ENCODE measurements around the gene ZNF615.
"Not testable (repeated sequence)": the region's sequence is repeated elsewhere in the genome, so short reads cannot be mapped to it uniquely, and the experiment has no call there.

DNA sequence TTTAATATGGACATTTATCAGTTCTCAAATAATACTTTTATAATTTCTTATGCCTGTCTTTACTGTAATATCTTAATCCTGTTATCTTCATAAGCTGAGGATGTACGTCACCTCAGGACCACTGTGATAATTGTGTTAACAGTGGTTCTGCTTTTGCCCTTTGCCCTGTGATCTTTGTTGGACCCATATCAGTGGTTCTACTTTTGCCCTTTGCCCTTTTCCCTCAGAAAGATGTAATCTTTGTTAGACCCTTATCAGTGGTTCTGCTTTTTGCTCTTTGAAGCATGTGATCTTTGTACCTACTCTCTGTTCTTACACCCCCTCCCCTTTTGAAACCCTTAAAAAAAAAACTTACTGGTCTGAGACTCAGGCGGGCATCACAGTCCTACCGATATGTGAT, 48.5 kb upstream of the ZNF615 start:
- TF ChIP-seq ZFP30 (CRISPR knock-in tag; IDR thresholded peaks at IDR 0.05); TOX (CRISPR knock-in tag; IDR thresholded peaks at IDR 0.05; ENCODE audit: borderline replicate concordance); SNAI2 (CRISPR knock-in tag; IDR thresholded peaks at IDR 0.05); RARB (CRISPR knock-in tag; IDR thresholded peaks at IDR 0.05); ZFP3 (CRISPR knock-in tag; IDR thresholded peaks at IDR 0.05); ISL1 (CRISPR knock-in tag; IDR thresholded peaks at IDR 0.05): not testable (repeated sequence)
- TF ChIP-seq, protein P1, sequence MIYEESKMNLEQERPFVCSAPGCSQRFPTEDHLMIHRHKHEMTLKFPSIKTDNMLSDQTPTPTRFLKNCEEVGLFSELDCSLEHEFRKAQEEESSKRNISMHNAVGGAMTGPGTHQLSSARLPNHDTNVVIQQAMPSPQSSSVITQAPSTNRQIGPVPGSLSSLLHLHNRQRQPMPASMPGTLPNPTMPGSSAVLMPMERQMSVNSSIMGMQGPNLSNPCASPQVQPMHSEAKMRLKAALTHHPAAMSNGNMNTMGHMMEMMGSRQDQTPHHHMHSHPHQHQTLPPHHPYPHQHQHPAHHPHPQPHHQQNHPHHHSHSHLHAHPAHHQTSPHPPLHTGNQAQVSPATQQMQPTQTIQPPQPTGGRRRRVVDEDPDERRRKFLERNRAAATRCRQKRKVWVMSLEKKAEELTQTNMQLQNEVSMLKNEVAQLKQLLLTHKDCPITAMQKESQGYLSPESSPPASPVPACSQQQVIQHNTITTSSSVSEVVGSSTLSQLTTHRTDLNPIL (CRISPR knock-in tag; IDR thresholded peaks at IDR 0.05; ENCODE audit: low read depth) = not testable (repeated sequence)
- TF ChIP-seq, protein P2, sequence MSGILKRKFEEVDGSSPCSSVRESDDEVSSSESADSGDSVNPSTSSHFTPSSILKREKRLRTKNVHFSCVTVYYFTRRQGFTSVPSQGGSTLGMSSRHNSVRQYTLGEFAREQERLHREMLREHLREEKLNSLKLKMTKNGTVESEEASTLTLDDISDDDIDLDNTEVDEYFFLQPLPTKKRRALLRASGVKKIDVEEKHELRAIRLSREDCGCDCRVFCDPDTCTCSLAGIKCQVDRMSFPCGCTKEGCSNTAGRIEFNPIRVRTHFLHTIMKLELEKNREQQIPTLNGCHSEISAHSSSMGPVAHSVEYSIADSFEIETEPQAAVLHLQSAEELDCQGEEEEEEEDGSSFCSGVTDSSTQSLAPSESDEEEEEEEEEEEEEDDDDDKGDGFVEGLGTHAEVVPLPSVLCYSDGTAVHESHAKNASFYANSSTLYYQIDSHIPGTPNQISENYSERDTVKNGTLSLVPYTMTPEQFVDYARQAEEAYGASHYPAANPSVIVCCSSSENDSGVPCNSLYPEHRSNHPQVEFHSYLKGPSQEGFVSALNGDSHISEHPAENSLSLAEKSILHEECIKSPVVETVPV (CRISPR knock-in tag; IDR thresholded peaks at IDR 0.05) = not testable (repeated sequence)
- TF ChIP-seq, protein P3, sequence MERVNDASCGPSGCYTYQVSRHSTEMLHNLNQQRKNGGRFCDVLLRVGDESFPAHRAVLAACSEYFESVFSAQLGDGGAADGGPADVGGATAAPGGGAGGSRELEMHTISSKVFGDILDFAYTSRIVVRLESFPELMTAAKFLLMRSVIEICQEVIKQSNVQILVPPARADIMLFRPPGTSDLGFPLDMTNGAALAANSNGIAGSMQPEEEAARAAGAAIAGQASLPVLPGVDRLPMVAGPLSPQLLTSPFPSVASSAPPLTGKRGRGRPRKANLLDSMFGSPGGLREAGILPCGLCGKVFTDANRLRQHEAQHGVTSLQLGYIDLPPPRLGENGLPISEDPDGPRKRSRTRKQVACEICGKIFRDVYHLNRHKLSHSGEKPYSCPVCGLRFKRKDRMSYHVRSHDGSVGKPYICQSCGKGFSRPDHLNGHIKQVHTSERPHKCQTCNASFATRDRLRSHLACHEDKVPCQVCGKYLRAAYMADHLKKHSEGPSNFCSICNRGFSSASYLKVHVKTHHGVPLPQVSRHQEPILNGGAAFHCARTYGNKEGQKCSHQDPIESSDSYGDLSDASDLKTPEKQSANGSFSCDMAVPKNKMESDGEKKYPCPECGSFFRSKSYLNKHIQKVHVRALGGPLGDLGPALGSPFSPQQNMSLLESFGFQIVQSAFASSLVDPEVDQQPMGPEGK (CRISPR knock-in tag; IDR thresholded peaks at IDR 0.05; ENCODE audit: borderline replicate concordance) = not testable (repeated sequence)
